ENCODE data around the gene LHX5. TPM values are rescaled to one million over a fixed set of nuclear protein-coding genes. Genes with fewer than 3 reads are reported as not detected.
A peak's percentile ranks its signal among the peaks of the same experiment; 100 is the strongest.

The LHX5 gene
- polyA plus RNA-seq, 3 donors: not detected

DNA sequence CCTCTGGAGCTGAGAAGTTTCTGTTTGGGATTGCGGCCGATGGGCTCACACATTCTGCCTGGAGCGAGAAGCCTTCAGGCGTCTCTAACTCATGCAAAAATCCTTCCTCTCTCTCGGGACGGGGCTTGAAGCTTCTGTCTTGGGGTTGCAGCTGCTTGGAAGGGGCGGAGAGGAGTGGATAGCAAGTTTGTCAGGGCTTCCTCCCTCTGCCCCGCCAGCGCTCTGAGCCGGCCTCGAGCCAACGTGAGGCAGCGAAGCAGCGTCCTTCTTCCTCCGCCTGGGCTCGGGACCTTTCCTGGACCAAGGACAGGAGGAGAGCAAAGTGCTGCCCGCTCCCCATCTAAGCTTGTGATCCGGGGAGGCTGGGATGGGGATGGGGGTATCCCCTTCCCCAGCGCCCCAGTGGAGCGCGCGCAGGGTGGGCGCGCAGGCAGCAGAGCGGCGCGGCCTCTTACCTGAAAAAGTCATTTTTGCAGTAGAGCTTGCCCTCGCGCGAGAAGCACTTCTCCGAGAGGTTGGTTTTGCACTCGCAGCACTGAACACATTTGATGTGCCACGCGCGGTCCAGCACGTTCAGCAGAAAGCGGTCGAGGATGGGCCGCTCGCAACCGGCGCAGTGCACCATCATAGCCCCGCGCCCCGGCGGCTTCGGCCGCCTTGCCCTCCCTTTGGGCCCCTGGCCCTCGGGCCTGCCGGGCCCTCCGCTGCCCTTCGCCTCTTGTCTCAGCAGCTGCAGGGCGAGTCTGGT lies 626 bp downstream of the LHX5 start:
- H3K79me2 ChIP-seq (ENCODE audit: insufficient read depth, low read length): no peaks in the 10 kb centered on the region
- no peak overlapping the region for H3K9ac ChIP-seq (ENCODE audit: insufficient read depth, low read length, poor library complexity, severe bottlenecking)
- Mint-ChIP-seq H3K9me3 (peaks cover 0 to 20% (median 10%) of the 10 kb centered on the region in 7 donors), H3K4me1 (peaks cover 10% of the 10 kb centered on the region), H3K4me3 (peak overlapping the region in 1 of 2 donors; percentile 73), H3K36me3 (peaks cover 3 to 10% of the 10 kb centered on the region in 2 donors), H3K27ac (no peak overlapping the region), H3K27me3 (ENCODE audit: low read depth in 3 of 3) (peaks cover 95 to 100% (median 99%) of the 10 kb centered on the region in 3 donors)
- H3K27me3 ChIP-seq (ENCODE audit: control insufficient read depth in 2 of 2, insufficient read depth in 2 of 2, low read length in 2 of 2): peaks cover 78 to 100% of the 10 kb centered on the region in 2 donors
- H3K4me3 ChIP-seq (replicated peaks in 1 of 3; ENCODE audit: low read depth in 2 of 3, low read length in 3 of 3): no peak overlapping the region
- no peak for DNase-seq
- peaks cover 3 to 77% of the 10 kb centered on the region in 2 donors for H3K9me3 ChIP-seq (replicated peaks in 1 of 2; ENCODE audit: control insufficient read depth in 1 of 2, insufficient read depth in 1 of 2, low read length in 2 of 2)
- WGBS (ENCODE audit: insufficient coverage): 5% methylated on average over 46 of the region's 53 CpGs
- peaks cover 0 to 8% of the 10 kb centered on the region in 2 donors for H3K4me1 ChIP-seq (ENCODE audit: control insufficient read depth in 1 of 2, insufficient read depth in 2 of 2, low read length in 2 of 2)
- TF ChIP-seq, protein P1, sequence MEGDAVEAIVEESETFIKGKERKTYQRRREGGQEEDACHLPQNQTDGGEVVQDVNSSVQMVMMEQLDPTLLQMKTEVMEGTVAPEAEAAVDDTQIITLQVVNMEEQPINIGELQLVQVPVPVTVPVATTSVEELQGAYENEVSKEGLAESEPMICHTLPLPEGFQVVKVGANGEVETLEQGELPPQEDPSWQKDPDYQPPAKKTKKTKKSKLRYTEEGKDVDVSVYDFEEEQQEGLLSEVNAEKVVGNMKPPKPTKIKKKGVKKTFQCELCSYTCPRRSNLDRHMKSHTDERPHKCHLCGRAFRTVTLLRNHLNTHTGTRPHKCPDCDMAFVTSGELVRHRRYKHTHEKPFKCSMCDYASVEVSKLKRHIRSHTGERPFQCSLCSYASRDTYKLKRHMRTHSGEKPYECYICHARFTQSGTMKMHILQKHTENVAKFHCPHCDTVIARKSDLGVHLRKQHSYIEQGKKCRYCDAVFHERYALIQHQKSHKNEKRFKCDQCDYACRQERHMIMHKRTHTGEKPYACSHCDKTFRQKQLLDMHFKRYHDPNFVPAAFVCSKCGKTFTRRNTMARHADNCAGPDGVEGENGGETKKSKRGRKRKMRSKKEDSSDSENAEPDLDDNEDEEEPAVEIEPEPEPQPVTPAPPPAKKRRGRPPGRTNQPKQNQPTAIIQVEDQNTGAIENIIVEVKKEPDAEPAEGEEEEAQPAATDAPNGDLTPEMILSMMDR (IDR thresholded peaks at IDR 0.05): no peak
- no peak overlapping the region for H2AFZ ChIP-seq (ENCODE audit: insufficient read depth, low read depth, low read length, poor library complexity, severe bottlenecking)
- no peak overlapping the region for H3K27ac ChIP-seq (ENCODE audit: low read depth in 1 of 2, low read length in 2 of 2)
- intact Hi-C loops (cut with micrococcal nuclease): no loop called here
- no peaks in the 10 kb centered on the region for H3K36me3 ChIP-seq (replicated peaks in 1 of 2; ENCODE audit: control insufficient read depth in 1 of 2, insufficient read depth in 2 of 2, low read length in 2 of 2)
- H3K4me2 ChIP-seq (replicated peaks; ENCODE audit: extremely low read depth, low read length, poor library complexity, severe bottlenecking): no peak overlapping the region
- no peaks in the 10 kb centered on the region for H4K20me1 ChIP-seq (ENCODE audit: insufficient read depth, low read length)

GRCh38 chr12:113469949-113470743 lies 1.5 kb downstream of the LHX5 start:
- H3K36me3 ChIP-seq (replicated peaks in 1 of 2; ENCODE audit: control insufficient read depth in 1 of 2, insufficient read depth in 2 of 2, low read length in 2 of 2): no peaks in the 10 kb centered on the region
- H3K36me3 Mint-ChIP-seq: peaks cover 3 to 11% of the 10 kb centered on the region in 2 donors
- TF ChIP-seq, protein P1 (IDR thresholded peaks at IDR 0.05): no peak
- H3K79me2 ChIP-seq (ENCODE audit: insufficient read depth, low read length): no peaks in the 10 kb centered on the region
- H3K4me1 Mint-ChIP-seq: peaks cover 10% of the 10 kb centered on the region
- no peak for DNase-seq
- H3K9ac ChIP-seq (ENCODE audit: insufficient read depth, low read length, poor library complexity, severe bottlenecking): no peak overlapping the region
- H3K9me3 Mint-ChIP-seq: peaks cover 0 to 20% (median 11%) of the 10 kb centered on the region in 7 donors
- no peaks in the 10 kb centered on the region for H4K20me1 ChIP-seq (ENCODE audit: insufficient read depth, low read length)
- peak overlapping the region in 1 of 2 donors; percentile 72 for H3K4me3 Mint-ChIP-seq
- H3K27me3 Mint-ChIP-seq (ENCODE audit: low read depth in 3 of 3): peaks cover 92 to 100% (median 97%) of the 10 kb centered on the region in 3 donors
- H3K4me3 ChIP-seq (replicated peaks in 1 of 3; ENCODE audit: low read depth in 2 of 3, low read length in 3 of 3): no peak overlapping the region
- H3K4me1 ChIP-seq (ENCODE audit: control insufficient read depth in 1 of 2, insufficient read depth in 2 of 2, low read length in 2 of 2): peaks cover 0 to 8% of the 10 kb centered on the region in 2 donors
- H2AFZ ChIP-seq (ENCODE audit: insufficient read depth, low read depth, low read length, poor library complexity, severe bottlenecking): no peak overlapping the region
- H3K27ac ChIP-seq (ENCODE audit: low read depth in 1 of 2, low read length in 2 of 2): no peak overlapping the region
- H3K9me3 ChIP-seq (replicated peaks in 1 of 2; ENCODE audit: control insufficient read depth in 1 of 2, insufficient read depth in 1 of 2, low read length in 2 of 2): peaks cover 3 to 70% of the 10 kb centered on the region in 2 donors
- intact Hi-C loops (cut with micrococcal nuclease): no loop called here
- no peak overlapping the region for H3K4me2 ChIP-seq (replicated peaks; ENCODE audit: extremely low read depth, low read length, poor library complexity, severe bottlenecking)
- H3K27ac Mint-ChIP-seq: no peak overlapping the region
- WGBS (ENCODE audit: insufficient coverage): 6% methylated on average over 14 of the region's 19 CpGs
- H3K27me3 ChIP-seq (ENCODE audit: control insufficient read depth in 2 of 2, insufficient read depth in 2 of 2, low read length in 2 of 2): peaks cover 81 to 99% of the 10 kb centered on the region in 2 donors
